Measurements from ENCODE around the gene SFSWAP. TPM values are rescaled to one million over a fixed set of nuclear protein-coding genes. Genes with fewer than 3 reads are reported as not detected.

Gene SFSWAP
- polyA plus RNA-seq, 1 donor from 2014 or later: 56.6 TPM

DNA sequence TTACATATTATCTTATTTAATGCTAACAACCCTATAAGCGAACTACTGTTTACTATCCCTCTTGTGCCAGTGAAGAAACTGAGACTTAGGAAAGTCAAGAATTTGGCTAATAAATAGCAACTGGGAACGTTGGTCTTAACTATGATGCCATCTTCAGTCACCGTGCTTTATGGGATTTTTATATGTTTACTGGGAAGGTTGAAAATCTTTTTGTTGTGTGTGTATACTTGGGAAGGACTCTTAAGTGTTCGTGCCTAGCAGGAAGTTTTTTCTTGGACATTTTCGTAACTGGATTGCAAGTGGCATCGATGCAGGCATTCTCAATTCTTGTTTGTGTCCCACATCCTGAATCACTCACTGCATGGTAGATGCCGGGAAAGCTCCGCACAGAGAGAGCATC lies 9.4 kb downstream of the SFSWAP start:
- Histone ChIP-seq H3K79me2 (replicated peaks; ENCODE audit: insufficient read depth, low read length) (peaks cover 6% of the 10 kb centered on the region), H3K27ac (ENCODE audit: low read length) (no peak overlapping the region), H3K36me3 (ENCODE audit: insufficient read depth, low read length) (peaks cover 12% of the 10 kb centered on the region), H2AFZ (ENCODE audit: low read depth, low read length) (no peak overlapping the region), H3K9me2 (ENCODE audit: insufficient read depth, low read length) (no peaks in the 10 kb centered on the region), H3K27me3 (ENCODE audit: insufficient read depth, low read depth, low read length) (no peaks in the 10 kb centered on the region), H3F3A (ENCODE audit: insufficient read depth, low read length, poor library complexity, severe bottlenecking) (no peaks in the 10 kb centered on the region), H3K9me3 (ENCODE audit: low read length) (no peaks in the 10 kb centered on the region), H4K20me1 (ENCODE audit: insufficient read depth) (no peaks in the 10 kb centered on the region), H3K9ac (ENCODE audit: low read length) (no peak overlapping the region), H3K4me3 (ENCODE audit: low read length) (no peak overlapping the region), H3K4me2 (ENCODE audit: low read length) (no peak overlapping the region)
- TF ChIP-seq EZH2 (IDR thresholded peaks at IDR 0.05; ENCODE audit: borderline replicate concordance, insufficient read depth, low read length, poor library complexity, severe bottlenecking) (no peak), EP300 (conservative IDR thresholded peaks at IDR 0.05; ENCODE audit: poor library complexity, severe bottlenecking) (no peak), RAD21 (conservative IDR thresholded peaks at IDR 0.05) (no peak), MXI1 (conservative IDR thresholded peaks at IDR 0.05; ENCODE audit: poor library complexity, severe bottlenecking) (no peak), SMC3 (conservative IDR thresholded peaks at IDR 0.05; ENCODE audit: poor library complexity) (no peak), CTCF (IDR thresholded peaks at IDR 0.05; ENCODE audit: poor library complexity, severe bottlenecking) (no peak), TAF1 (IDR thresholded peaks at IDR 0.05; ENCODE audit: low read depth) (no peak), POLR2AphosphoS5 (IDR thresholded peaks at IDR 0.05) (no peak)
- TF ChIP-seq, protein P1, sequence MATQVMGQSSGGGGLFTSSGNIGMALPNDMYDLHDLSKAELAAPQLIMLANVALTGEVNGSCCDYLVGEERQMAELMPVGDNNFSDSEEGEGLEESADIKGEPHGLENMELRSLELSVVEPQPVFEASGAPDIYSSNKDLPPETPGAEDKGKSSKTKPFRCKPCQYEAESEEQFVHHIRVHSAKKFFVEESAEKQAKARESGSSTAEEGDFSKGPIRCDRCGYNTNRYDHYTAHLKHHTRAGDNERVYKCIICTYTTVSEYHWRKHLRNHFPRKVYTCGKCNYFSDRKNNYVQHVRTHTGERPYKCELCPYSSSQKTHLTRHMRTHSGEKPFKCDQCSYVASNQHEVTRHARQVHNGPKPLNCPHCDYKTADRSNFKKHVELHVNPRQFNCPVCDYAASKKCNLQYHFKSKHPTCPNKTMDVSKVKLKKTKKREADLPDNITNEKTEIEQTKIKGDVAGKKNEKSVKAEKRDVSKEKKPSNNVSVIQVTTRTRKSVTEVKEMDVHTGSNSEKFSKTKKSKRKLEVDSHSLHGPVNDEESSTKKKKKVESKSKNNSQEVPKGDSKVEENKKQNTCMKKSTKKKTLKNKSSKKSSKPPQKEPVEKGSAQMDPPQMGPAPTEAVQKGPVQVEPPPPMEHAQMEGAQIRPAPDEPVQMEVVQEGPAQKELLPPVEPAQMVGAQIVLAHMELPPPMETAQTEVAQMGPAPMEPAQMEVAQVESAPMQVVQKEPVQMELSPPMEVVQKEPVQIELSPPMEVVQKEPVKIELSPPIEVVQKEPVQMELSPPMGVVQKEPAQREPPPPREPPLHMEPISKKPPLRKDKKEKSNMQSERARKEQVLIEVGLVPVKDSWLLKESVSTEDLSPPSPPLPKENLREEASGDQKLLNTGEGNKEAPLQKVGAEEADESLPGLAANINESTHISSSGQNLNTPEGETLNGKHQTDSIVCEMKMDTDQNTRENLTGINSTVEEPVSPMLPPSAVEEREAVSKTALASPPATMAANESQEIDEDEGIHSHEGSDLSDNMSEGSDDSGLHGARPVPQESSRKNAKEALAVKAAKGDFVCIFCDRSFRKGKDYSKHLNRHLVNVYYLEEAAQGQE (IDR thresholded peaks at IDR 0.05; ENCODE audit: borderline replicate concordance): no peak

DNA sequence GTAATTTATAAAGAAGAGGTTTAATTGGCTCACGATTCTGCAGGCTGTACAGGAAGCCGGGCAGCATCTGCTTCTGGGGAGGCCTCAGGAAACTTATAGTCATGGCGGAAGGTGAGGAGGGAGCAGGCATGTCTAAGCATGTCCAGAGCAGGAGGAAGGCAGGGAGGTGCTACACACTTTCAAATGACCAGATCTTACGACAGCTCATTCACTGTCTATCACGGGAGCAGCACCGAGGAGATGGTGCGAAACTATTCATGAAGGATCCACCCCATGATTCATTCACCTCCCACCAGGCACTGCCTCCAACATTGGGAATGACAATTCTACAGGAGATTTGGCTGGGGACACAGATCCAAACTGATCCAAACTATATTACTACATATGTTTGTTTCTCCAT lies 10.0 kb downstream of the SFSWAP start:
- Histone ChIP-seq H3K79me2 (replicated peaks; ENCODE audit: insufficient read depth, low read length) (peaks cover 6% of the 10 kb centered on the region), H2AFZ (ENCODE audit: low read depth, low read length) (no peak overlapping the region), H3F3A (ENCODE audit: insufficient read depth, low read length, poor library complexity, severe bottlenecking) (no peaks in the 10 kb centered on the region), H3K27ac (ENCODE audit: low read length) (no peak overlapping the region), H3K9me2 (ENCODE audit: insufficient read depth, low read length) (no peaks in the 10 kb centered on the region), H3K9ac (ENCODE audit: low read length) (no peak overlapping the region), H3K36me3 (ENCODE audit: insufficient read depth, low read length) (peaks cover 10% of the 10 kb centered on the region), H3K4me3 (ENCODE audit: low read length) (no peak overlapping the region), H3K9me3 (ENCODE audit: low read length) (no peaks in the 10 kb centered on the region), H3K27me3 (ENCODE audit: insufficient read depth, low read depth, low read length) (no peaks in the 10 kb centered on the region), H4K20me1 (ENCODE audit: insufficient read depth) (no peaks in the 10 kb centered on the region), H3K4me2 (ENCODE audit: low read length) (no peak overlapping the region)
- TF ChIP-seq CTCF (IDR thresholded peaks at IDR 0.05; ENCODE audit: poor library complexity, severe bottlenecking): no peak
- TF ChIP-seq, protein P1 (IDR thresholded peaks at IDR 0.05; ENCODE audit: borderline replicate concordance): no peak
- no peak for TF ChIP-seq TAF1 (IDR thresholded peaks at IDR 0.05; ENCODE audit: low read depth)
- no peak for TF ChIP-seq EP300 (conservative IDR thresholded peaks at IDR 0.05; ENCODE audit: poor library complexity, severe bottlenecking)
- TF ChIP-seq SMC3 (conservative IDR thresholded peaks at IDR 0.05; ENCODE audit: poor library complexity): no peak
- no peak for TF ChIP-seq MXI1 (conservative IDR thresholded peaks at IDR 0.05; ENCODE audit: poor library complexity, severe bottlenecking)
- no peak for TF ChIP-seq EZH2 (IDR thresholded peaks at IDR 0.05; ENCODE audit: borderline replicate concordance, insufficient read depth, low read length, poor library complexity, severe bottlenecking)
- no peak for TF ChIP-seq RAD21 (conservative IDR thresholded peaks at IDR 0.05)
- TF ChIP-seq POLR2AphosphoS5 (IDR thresholded peaks at IDR 0.05): no peak

Measured in neural cell (in vitro differentiated cells).